ENCODE results near the gene HRG.

DNA sequence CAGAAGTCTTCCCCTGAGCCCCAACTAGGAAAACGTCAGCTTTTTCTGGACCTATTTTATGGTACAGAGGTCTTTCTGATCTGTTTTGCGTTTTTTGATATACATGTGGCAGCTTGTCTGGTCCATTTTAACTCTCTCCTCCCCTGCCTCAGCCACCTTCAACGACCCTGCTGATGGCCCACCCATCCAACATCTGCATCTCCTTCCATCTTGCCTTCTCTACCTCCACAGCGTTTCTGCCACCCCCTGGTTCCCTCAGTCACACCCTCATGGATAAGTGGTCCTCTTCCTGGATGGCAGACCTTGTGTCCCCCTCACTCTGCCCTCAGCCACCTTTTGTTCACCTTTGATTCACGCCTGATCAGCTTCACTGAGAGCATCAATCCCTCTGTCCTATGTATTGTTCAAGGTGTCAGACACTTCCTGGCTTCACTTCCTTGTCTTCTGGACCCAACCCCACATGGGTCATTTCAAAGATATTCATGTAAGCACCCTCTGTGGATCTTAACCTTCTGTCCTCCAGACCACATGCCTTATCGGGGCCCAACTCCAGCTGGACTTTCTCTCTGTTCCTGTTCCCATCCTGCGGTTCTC, 39.5 kb upstream of the HRG start:
- TF ChIP-seq POLR2A (IDR thresholded peaks at IDR 0.05; ENCODE audit: low read depth) (no peak), EP300 (IDR thresholded peaks at IDR 0.05) (no peak), POLR2AphosphoS5 (IDR thresholded peaks at IDR 0.05) (no peak)
- TF ChIP-seq, protein P1, sequence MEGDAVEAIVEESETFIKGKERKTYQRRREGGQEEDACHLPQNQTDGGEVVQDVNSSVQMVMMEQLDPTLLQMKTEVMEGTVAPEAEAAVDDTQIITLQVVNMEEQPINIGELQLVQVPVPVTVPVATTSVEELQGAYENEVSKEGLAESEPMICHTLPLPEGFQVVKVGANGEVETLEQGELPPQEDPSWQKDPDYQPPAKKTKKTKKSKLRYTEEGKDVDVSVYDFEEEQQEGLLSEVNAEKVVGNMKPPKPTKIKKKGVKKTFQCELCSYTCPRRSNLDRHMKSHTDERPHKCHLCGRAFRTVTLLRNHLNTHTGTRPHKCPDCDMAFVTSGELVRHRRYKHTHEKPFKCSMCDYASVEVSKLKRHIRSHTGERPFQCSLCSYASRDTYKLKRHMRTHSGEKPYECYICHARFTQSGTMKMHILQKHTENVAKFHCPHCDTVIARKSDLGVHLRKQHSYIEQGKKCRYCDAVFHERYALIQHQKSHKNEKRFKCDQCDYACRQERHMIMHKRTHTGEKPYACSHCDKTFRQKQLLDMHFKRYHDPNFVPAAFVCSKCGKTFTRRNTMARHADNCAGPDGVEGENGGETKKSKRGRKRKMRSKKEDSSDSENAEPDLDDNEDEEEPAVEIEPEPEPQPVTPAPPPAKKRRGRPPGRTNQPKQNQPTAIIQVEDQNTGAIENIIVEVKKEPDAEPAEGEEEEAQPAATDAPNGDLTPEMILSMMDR (IDR thresholded peaks at IDR 0.05): no peak

Data from esophagus muscularis mucosa (tissue), 4 donors.